Measurements from ENCODE around the gene KCNB1.

The KCNB1 gene

GRCh38 chr20:49466114-49466912 is 16.2 kb downstream of the KCNB1 start:
- FAIRE-seq = no peak

DNA sequence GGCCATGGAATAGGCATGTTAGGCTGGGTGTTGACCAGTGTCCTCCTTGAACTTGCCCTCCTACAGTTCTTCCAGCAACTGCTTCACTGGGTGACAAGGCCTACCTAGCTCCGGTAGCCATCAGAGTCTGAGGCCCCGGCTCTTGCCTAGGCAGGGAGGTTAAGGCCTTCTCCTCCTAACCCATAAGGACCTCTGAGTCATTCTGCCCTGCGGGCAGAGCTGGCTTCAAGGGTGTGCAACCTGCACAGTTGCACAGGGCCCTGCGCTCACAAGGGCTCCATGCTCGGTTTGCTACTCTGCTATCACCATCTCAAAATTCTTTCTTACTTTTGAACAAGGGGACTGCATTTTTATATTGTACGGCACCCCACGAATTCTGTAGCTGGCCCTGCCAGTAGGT is 17.9 kb downstream of the KCNB1 start:
- no peak for FAIRE-seq

DNA sequence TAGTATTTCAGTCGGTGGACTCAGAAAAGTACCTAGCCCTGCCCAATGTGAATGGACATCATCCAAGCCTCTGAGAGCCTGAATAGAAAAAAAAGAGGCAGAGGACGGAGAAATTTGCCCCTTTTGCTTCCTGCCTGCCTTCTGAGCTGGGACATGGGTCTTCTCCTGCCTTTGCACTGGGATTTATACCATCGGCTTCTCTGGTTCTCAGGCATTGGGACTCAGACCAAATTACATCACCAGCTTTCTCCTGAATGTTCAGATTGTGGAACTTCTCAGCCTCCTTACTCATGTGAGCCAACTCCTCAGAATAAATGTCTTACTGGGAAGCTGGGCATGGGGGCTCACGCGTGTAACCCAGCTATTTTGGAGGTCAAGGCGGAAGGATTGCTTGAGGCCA is 19.8 kb downstream of the KCNB1 start:
- FAIRE-seq = no peak

GRCh38 chr20:49461894-49462620 is 20.4 kb downstream of the KCNB1 start:
- FAIRE-seq = no peak

DNA sequence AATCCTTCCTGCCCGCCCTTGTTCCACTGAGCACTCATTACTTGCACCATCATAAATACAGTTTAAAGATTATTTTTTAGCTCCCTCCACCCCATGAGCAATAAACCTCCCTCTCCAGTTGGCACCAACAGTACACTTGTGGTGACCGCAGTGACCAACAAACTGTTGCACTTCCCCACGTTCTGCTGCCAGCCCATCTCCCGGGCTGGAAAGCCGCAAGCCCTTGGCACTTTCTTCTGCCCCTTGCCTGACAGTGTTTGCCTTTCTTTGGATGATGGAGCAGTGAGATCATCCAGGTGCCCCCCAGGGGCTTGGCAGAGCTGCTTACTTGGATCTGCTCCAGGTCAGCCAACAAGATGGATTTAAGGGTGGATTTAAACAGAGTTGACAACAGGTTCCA is 21.6 kb downstream of the KCNB1 start:
- no peak for FAIRE-seq

DNA sequence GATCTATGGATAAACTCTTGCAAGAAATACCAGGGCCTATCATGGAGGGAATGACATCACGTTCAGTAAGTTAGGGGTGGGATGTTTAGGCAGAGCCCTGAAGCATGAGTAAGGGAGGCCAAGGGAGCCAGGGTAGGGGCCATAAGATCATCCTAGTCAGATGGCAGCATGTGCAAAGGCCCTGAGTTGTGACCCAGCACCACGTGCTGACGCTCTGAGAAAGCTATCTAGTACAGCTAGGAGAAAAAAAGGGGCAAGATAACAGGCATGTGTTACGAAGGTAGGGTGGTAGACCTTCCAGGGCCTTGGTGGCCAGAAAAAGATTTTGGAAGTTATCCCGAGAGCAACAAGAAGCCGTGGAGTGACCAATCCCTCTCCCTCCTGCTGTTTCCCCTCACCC is 22.3 kb downstream of the KCNB1 start:
- no peak for FAIRE-seq

GRCh38 chr20:49459684-49460083 is 22.8 kb downstream of the KCNB1 start:
- FAIRE-seq = no peak

- no peak for FAIRE-seq
Measured at GRCh38 chr20:49457444-49457843, 25.0 kb downstream of the KCNB1 start.

GRCh38 chr20:49456646-49457045 is 25.8 kb downstream of the KCNB1 start:
- FAIRE-seq = no peak

GRCh38 chr20:49455691-49456090 is 26.8 kb downstream of the KCNB1 start:
- FAIRE-seq = no peak

DNA sequence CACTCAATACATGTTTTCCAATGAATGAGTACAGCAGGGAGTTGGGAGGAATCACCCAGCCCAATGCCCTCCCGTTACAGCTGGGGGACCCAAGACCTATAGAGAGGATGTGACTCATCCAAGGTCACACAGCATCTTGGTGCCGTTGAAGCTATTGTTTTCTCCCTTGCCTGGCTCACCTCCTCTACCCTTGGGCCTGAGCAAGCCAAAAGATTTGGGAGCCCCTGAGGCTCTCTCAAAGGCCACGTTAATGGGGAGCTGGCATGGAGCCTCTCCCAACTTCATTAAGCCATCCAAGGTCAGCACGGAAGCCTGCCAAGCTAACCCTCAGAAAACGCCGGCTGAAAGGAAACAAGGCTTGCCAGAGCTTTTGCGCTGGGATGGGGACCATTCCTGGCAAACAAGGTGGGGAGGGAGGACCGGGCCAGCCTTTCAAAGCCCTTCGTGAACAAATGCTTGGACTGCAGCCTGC is 30.4 kb downstream of the KCNB1 start:
- no peak for FAIRE-seq

DNA sequence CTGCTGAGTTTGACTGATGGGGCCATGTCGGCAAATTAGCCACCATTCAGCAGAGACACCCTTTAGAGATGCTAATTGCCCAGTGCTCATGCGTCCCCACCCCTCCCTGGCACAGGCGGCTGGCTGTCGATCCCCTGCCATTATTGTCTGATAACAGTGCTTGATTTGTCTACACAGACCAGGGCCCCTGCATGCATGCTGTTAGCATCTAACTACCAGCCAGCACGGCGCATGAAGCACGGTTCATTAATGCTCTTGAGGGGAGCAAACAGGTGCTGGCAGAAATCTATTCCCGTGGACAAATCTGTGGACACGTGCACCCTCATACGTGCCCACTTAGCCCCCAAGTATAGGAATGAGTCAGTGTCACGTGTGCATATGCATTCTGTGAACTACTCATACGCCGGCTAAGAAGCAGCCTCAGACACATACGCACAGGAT is 32.2 kb downstream of the KCNB1 start:
- no peak for FAIRE-seq

DNA sequence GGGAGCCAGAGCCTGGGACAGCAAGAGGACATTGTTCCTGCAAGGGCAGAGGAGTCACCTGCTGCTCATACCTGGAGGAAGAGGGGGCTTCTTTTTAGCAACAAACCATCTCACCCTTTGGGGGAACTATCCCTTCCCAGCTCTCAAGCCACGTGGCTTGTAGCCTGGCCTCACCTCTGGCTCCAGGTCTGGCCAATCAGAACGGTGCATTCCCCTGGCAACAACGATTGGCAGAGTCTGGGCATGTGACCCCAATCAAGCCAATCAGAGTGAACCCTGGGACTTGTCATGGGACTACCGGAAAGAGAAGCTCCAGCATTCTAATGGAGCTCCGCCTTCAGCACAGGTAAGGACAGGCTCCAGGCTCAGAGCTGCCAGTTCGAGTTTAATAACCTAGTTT is 33.6 kb downstream of the KCNB1 start:
- FAIRE-seq = no peak

GRCh38 chr20:49447946-49448809 is 34.3 kb downstream of the KCNB1 start:
- FAIRE-seq = no peak

- FAIRE-seq = no peak
Measured at GRCh38 chr20:49447364-49447763, 35.1 kb downstream of the KCNB1 start.

DNA sequence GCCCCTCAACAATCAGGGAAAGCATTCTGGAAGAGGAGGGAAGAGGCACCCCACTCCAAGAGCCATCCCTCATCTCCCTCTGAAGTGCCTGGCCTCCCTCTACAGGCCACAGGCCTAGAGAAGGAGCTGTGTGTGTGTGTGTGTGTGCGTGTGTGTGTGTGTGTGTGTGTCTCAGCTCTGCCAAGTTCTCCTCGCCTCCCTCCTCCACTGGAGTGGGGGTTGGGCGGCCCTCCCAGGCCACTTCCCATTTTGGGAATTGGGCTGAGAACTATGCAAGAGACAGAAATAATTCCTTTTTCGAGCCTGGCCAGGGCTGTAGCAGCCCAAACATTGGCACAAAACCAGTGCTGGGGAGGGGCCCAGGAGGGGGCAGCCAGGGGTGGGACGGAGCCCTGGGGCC is 35.7 kb downstream of the KCNB1 start:
- FAIRE-seq = no peak

- no peak for FAIRE-seq
Measured at GRCh38 chr20:49446080-49446479, 36.4 kb downstream of the KCNB1 start.

DNA sequence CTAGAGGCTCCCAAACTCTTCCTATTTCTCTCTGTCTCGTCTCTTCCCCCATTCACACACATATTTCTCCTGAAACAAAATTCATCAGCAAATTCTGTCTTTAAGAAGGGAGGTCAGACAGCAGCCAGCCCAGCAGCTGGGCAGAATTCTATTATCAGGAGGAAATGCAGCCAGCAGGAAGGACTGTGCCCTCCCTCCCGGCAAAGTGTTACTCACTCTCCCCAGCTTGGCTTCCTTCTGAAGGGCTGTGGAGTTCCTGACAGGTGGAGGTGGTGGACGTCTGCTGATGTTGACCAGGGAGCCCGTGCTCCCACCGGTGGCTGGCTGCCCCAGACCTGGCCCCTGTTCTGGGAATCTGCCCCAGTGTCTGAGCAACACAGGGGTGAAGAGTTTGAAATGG is 37.3 kb downstream of the KCNB1 start:
- no peak for FAIRE-seq

DNA sequence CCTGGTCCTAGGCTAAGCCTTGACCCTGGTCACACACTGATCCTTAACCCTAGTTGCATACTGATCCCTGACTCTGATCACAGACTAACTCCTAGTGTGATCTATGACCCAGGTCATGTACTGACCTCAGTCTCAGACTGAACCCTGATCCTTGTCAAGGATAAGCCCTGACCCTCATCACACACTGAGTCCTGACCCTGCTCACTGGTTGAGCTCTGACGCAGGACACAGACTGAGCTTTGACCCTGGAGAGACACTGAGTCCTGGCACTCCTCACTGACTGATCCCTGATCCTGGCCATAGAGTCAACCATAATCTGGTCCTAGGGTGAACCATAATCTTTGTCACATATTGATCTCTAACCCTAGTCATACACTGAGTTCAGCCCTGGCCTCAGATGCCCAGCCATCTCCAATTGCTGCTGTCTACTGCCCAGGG is 37.9 kb downstream of the KCNB1 start:
- FAIRE-seq = no peak

- FAIRE-seq = no peak
Measured at GRCh38 chr20:49437057-49437456, 45.4 kb downstream of the KCNB1 start.

DNA sequence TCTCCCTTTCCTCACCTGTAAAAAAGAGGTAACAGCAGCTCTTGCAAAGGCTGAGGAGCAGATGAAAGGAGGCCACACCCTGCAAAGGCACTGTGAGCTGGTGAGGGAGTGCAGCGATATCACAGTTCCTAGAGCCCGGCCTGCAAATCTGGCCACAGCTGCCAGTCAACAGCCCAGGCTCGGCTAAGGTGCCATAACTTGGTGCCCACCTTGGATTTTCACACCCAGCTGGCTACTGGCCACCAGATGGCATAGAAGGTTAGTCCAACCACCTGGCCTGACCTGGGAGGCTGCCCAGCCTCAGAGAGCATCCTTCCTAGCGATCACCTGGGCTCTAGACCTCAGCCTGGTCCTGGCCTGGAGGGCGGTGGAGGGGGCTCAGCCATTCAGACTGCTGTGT is 46.8 kb downstream of the KCNB1 start:
- no peak for FAIRE-seq

- no peak for FAIRE-seq
Measured at GRCh38 chr20:49433333-49433732, 49.1 kb downstream of the KCNB1 start.

DNA sequence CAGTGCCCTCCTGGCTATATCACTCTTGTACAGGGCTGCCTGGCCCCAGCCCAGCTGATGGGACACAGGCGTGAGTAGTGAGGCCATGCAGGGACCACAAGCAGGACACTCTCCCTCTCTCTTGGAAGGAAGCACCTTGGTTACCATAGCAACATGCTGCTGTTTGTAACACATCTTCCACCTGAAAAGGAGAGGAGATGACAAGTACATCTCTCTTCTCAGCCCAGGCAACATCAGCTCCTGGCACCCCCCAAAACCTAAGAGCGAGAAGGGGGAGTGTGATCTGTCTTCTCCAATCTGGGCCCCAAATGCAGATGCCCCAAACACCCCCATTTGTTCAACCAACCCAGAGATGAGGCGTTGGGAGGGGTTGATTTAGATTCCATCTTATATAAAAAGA is 49.9 kb downstream of the KCNB1 start:
- no peak for FAIRE-seq
